A673 (cell line): ENCODE results near the gene GRIK1.

Experiments used
- EZH2 ChIP-seq: fragments of 200-600 bp; sonication (generic); IDR thresholded peaks from 2 replicates; pipeline ENCODE4 v1.6.1; 2017; ENCODE audit warnings: borderline replicate concordance, low read depth, mild to moderate bottlenecking, mixed read lengths, antibody characterized with exemption, low read length; ENCODE audit not compliant: poor library complexity, severe bottlenecking
- TF ChIP-seq, protein P1 (sequence below): fragments of 300-800, 200-600 bp; sonication (generic); conservative IDR thresholded peaks from 2 replicates; pipeline ENCODE4 v1.5.1; 2017; ENCODE audit warnings: low read depth, mild to moderate bottlenecking, antibody characterized with exemption, low read length, moderate library complexity, mixed read lengths

DNA sequence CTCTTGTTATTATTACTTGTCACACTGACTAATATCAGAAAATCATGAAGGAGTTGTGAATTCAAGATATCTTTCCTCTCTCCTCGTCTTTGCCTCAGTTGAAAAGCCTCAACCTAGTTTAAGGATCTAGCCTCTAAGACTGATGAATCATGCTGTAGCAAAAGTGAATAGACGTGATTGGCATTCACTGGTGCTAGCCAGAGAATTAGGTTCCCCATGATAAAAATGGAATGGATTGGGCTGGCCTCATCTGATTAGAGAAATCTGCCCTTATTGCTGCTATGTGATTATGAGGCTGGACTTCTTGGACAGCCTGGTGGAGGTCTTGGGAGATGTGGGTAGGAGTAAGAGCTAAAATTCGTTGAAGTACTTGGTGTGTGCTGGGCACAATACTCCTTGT is 432.8 kb downstream of the GRIK1 start:
- TF ChIP-seq, protein P1, sequence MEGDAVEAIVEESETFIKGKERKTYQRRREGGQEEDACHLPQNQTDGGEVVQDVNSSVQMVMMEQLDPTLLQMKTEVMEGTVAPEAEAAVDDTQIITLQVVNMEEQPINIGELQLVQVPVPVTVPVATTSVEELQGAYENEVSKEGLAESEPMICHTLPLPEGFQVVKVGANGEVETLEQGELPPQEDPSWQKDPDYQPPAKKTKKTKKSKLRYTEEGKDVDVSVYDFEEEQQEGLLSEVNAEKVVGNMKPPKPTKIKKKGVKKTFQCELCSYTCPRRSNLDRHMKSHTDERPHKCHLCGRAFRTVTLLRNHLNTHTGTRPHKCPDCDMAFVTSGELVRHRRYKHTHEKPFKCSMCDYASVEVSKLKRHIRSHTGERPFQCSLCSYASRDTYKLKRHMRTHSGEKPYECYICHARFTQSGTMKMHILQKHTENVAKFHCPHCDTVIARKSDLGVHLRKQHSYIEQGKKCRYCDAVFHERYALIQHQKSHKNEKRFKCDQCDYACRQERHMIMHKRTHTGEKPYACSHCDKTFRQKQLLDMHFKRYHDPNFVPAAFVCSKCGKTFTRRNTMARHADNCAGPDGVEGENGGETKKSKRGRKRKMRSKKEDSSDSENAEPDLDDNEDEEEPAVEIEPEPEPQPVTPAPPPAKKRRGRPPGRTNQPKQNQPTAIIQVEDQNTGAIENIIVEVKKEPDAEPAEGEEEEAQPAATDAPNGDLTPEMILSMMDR: no peak
- no peak for TF ChIP-seq EZH2
